Motor neuron (in vitro differentiated cells): Measurements from ENCODE around the gene DNAI4. TPM values are rescaled to one million over a fixed set of nuclear protein-coding genes. Genes with fewer than 3 reads are reported as not detected.
A peak's percentile ranks its signal among the peaks of the same experiment; 100 is the strongest.
"Not testable (repeated sequence)": the region's sequence is repeated elsewhere in the genome, so short reads cannot be mapped to it uniquely, and the experiment has no call there.

Experiments used
- ATAC-seq, 8 experiments: fragments of 200-7000 bp; cut with Tn5 transposase; replicated peaks in 6 of 8; 2 replicates each; pipeline ENCODE4 v1.8.0; 2021; ENCODE audit warnings: mild to moderate bottlenecking in 8 of 8, moderate library complexity in 8 of 8
- H3K27ac ChIP-seq, 2 donors: fragments of 250-450 bp; sonication (Bioruptor Pico); 2 replicates each; pipeline ENCODE4 v1.9.0; 2021; ENCODE audit warnings: antibody characterized with exemption in 2 of 2, mild to moderate bottlenecking in 2 of 2, moderate library complexity in 1 of 2
- H3K4me1 ChIP-seq, 2 donors: fragments of 250-450 bp; sonication (Bioruptor Pico); replicated peaks in 1 of 2; 2 replicates each; pipeline ENCODE4 v1.6.1; 2021; ENCODE audit warnings: antibody characterized with exemption in 2 of 2, mild to moderate bottlenecking in 2 of 2, moderate library complexity in 1 of 2
- H3K4me3 ChIP-seq, 5 donors: fragments of 250-450 bp; sonication (Bioruptor Pico); 2 replicates each; pipeline ENCODE4 v1.9.0; 2021; ENCODE audit warnings: antibody characterized with exemption in 5 of 5, mild to moderate bottlenecking in 5 of 5, moderate library complexity in 4 of 5
- WGBS, 10 experiments: fragments of 450-650 bp; shearing (Covaris generic); methylation state at CpG; one replicate each; pipeline ENCODE4 v1.0.0; 2022; 5-methylcytosine and 5-hydroxymethylcytosine counted together
- in situ Hi-C, 9 experiments: fragments of 400-800 bp; cut with MboI; loops; one replicate each; pipeline ENCODE4 v1.15.0; 2021; ENCODE audit warnings: low sequenced_read_pairs in 9 of 9, low pct_unique_long_range_greater_than_20kb in 2 of 9; ENCODE audit not compliant: unreplicated experiment in 9 of 9
- total RNA-seq, 8 experiments: library from RNA; unstranded; fragments of 300-600 nt; gene quantifications; 2 replicates each; pipeline versions ENCODE4 v1.2.3 to v1.2.4, GENCODE V29; 2022

The DNAI4 gene
- total RNA-seq, 8 experiments from 2014 or later = 3.6 to 69.8 (median 11.3) TPM

- in situ Hi-C loops = no loop called here
- ATAC-seq = no peak
- Histone ChIP-seq H3K27ac (no peak overlapping the region), H3K4me1 (no peaks in the 10 kb centered on the region), H3K4me3 (no peak overlapping the region)
- 33 to 100% (median 71%) methylated on average over 1 of the region's 1 CpG; no CpG with 5 or more reads in 5 of the 10 experiments for WGBS, 10 experiments
These were observed 71.3 kb downstream of the DNAI4 start for GRCh38 chr1:66853379-66853778.

- ATAC-seq = no peak
- WGBS, 10 experiments = 29 to 86% (median 71%) methylated on average over 1 to 2 of the region's 2 CpGs; no CpG with 5 or more reads in 1 of the 10 experiments
- no peak overlapping the region for H3K4me3 ChIP-seq
- no peaks in the 10 kb centered on the region for H3K4me1 ChIP-seq
- in situ Hi-C loops = no loop called here
- H3K27ac ChIP-seq = no peak overlapping the region
These were observed 71.8 kb downstream of the DNAI4 start for GRCh38 chr1:66852870-66853269.

- Histone ChIP-seq H3K27ac (no peak overlapping the region), H3K4me1 (no peaks in the 10 kb centered on the region), H3K4me3 (no peak overlapping the region)
- WGBS, 10 experiments = 91 to 100% (median 100%) methylated on average over 1 of the region's 1 CpG
- in situ Hi-C loops = no loop called here
- ATAC-seq = no peak
These were observed 73.7 kb downstream of the DNAI4 start for GRCh38 chr1:66850989-66851388.

GRCh38 chr1:66848193-66848592 lies 76.5 kb downstream of the DNAI4 start:
- no peak for ATAC-seq
- no peaks in the 10 kb centered on the region for H3K4me1 ChIP-seq
- in situ Hi-C loops = no loop called here
- H3K27ac ChIP-seq = no peak overlapping the region
- no peak overlapping the region for H3K4me3 ChIP-seq
- 24 to 100% (median 86%) methylated on average over 2 of the region's 2 CpGs; no CpG with 5 or more reads in 2 of the 10 experiments for WGBS, 10 experiments

- no peak overlapping the region for H3K4me3 ChIP-seq
- no peaks in the 10 kb centered on the region for H3K4me1 ChIP-seq
- no peak overlapping the region for H3K27ac ChIP-seq
- in situ Hi-C loops = no loop called here
- no peak for ATAC-seq
These were observed 83.7 kb downstream of the DNAI4 start for GRCh38 chr1:66840929-66841328.

- Histone ChIP-seq H3K27ac (no peak overlapping the region), H3K4me1 (no peaks in the 10 kb centered on the region), H3K4me3 (no peak overlapping the region)
- in situ Hi-C loops = no loop called here
- peak in 1 of 8 experiments; percentile 34 for ATAC-seq
These were observed 89.7 kb downstream of the DNAI4 start for GRCh38 chr1:66834926-66835325.

- in situ Hi-C loops = no loop called here
- no peaks in the 10 kb centered on the region for H3K4me1 ChIP-seq
- no peak for ATAC-seq
- H3K27ac ChIP-seq = no peak overlapping the region
- H3K4me3 ChIP-seq = no peak overlapping the region
These were observed 91.5 kb downstream of the DNAI4 start for GRCh38 chr1:66833112-66833511.

GRCh38 chr1:66831529-66832239 lies 93.0 kb downstream of the DNAI4 start:
- Histone ChIP-seq H3K4me1 (no peaks in the 10 kb centered on the region), H3K27ac (no peak overlapping the region), H3K4me3 (no peak overlapping the region)
- in situ Hi-C loops = no loop called here
- no peak for ATAC-seq
- WGBS, 10 experiments = 48 to 100% (median 79%) methylated on average over 2 to 3 of the region's 3 CpGs; no CpG with 5 or more reads in 1 of the 10 experiments

- H3K27ac ChIP-seq = no peak overlapping the region
- no peak overlapping the region for H3K4me3 ChIP-seq
- no peak for ATAC-seq
- WGBS, 10 experiments = 82 to 100% (median 96%) methylated on average over 1 of the region's 1 CpG; no CpG with 5 or more reads in 4 of the 10 experiments
- H3K4me1 ChIP-seq = no peaks in the 10 kb centered on the region
- in situ Hi-C loops = no loop called here
These were observed 99.9 kb downstream of the DNAI4 start for GRCh38 chr1:66824771-66825170.

- Histone ChIP-seq H3K27ac (no peak overlapping the region), H3K4me3 (no peak overlapping the region), H3K4me1 (no peaks in the 10 kb centered on the region)
- WGBS, 10 experiments = 40 to 100% (median 71%) methylated on average over 1 of the region's 1 CpG; no CpG with 5 or more reads in 1 of the 10 experiments
- ATAC-seq = no peak
- in situ Hi-C loops = no loop called here
These were observed 114.8 kb downstream of the DNAI4 start for GRCh38 chr1:66809736-66810326.

- Histone ChIP-seq H3K4me3 (no peak overlapping the region), H3K27ac (no peak overlapping the region), H3K4me1 (no peaks in the 10 kb centered on the region)
- in situ Hi-C loops = no loop called here
- no peak for ATAC-seq
- 17 to 100% (median 67%) methylated on average over 1 of the region's 1 CpG; no CpG with 5 or more reads in 2 of the 10 experiments for WGBS, 10 experiments
These were observed 115.4 kb downstream of the DNAI4 start for GRCh38 chr1:66809245-66809644.

- 40 to 100% (median 74%) methylated on average over 1 to 2 of the region's 2 CpGs; no CpG with 5 or more reads in 5 of the 10 experiments for WGBS, 10 experiments
- ATAC-seq = not testable (repeated sequence)
These were observed 128.8 kb downstream of the DNAI4 start for GRCh38 chr1:66795839-66796238.

GRCh38 chr1:66791621-66792610 lies 132.7 kb downstream of the DNAI4 start:
- H3K4me3 ChIP-seq = no peak overlapping the region
- 53 to 95% (median 85%) methylated on average over 2 to 5 of the region's 5 CpGs for WGBS, 10 experiments
- in situ Hi-C loops = no loop called here
- no peaks in the 10 kb centered on the region for H3K4me1 ChIP-seq
- no peak overlapping the region for H3K27ac ChIP-seq
- ATAC-seq = no peak

More at GRCh38 chr1:66795839-66796238, 128.8 kb downstream of the DNAI4 start:
- H3K4me3 ChIP-seq, H3K4me1 ChIP-seq, H3K27ac ChIP-seq, in situ Hi-C loops: not testable (repeated sequence)
